ENCODE measurements around the gene SFMBT2. TPM values are rescaled to one million over a fixed set of nuclear protein-coding genes. Genes with fewer than 3 reads are reported as not detected.

The SFMBT2 gene
- total and polyA plus RNA-seq, 2 of the 13 experiments (the other 11 are each of a cell fraction or from before 2014, with no cell fraction given) = 0.01 to 0.02 TPM

DNA sequence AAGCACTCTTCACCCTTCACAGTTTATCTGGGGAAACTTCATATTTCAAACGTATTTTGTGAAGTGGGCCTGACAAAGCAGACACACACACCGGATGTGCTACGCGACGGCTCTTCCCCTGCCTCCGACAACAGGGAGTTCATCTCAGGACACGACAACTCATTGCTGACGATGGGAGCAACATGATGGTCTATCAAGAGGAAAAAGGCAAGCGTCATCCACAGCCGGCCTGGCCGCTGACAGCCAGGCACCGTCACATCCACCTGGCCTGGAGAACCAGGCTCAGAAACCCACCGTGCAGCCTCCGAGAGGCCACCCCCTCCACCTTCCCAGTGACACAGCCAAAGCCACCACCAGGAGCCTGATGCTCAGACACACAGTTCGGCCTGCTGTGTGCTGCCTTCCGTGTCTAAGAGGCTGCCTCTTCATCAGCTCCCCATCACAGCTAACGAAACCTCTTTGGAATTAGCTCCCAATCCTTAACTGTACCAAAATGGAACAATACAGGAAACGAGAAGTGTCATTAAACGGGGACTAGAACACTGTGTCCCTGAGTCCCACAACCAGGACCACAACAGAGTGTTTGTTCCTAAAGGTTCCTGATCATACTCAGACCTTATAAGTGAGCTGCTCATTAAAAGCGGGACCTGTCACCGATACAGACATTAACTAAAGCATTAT, 76.7 kb downstream of the SFMBT2 start (continued):
- TF ChIP-seq ZNF737 (CRISPR knock-in tag; IDR thresholded peaks at IDR 0.05; ENCODE audit: borderline replicate concordance) (no peak), SSRP1 (CRISPR knock-in tag; IDR thresholded peaks at IDR 0.05) (no peak), ZNF562 (CRISPR knock-in tag; IDR thresholded peaks at IDR 0.05; ENCODE audit: borderline replicate concordance) (no peak), ZNF720 (CRISPR knock-in tag; IDR thresholded peaks at IDR 0.05) (no peak), ZFP41 (CRISPR knock-in tag; IDR thresholded peaks at IDR 0.05; ENCODE audit: borderline replicate concordance) (no peak)
- TF ChIP-seq, protein P1, sequence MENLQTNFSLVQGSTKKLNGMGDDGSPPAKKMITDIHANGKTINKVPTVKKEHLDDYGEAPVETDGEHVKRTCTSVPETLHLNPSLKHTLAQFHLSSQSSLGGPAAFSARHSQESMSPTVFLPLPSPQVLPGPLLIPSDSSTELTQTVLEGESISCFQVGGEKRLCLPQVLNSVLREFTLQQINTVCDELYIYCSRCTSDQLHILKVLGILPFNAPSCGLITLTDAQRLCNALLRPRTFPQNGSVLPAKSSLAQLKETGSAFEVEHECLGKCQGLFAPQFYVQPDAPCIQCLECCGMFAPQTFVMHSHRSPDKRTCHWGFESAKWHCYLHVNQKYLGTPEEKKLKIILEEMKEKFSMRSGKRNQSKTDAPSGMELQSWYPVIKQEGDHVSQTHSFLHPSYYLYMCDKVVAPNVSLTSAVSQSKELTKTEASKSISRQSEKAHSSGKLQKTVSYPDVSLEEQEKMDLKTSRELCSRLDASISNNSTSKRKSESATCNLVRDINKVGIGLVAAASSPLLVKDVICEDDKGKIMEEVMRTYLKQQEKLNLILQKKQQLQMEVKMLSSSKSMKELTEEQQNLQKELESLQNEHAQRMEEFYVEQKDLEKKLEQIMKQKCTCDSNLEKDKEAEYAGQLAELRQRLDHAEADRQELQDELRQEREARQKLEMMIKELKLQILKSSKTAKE (CRISPR knock-in tag; IDR thresholded peaks at IDR 0.05; ENCODE audit: borderline replicate concordance) = no peak

DNA sequence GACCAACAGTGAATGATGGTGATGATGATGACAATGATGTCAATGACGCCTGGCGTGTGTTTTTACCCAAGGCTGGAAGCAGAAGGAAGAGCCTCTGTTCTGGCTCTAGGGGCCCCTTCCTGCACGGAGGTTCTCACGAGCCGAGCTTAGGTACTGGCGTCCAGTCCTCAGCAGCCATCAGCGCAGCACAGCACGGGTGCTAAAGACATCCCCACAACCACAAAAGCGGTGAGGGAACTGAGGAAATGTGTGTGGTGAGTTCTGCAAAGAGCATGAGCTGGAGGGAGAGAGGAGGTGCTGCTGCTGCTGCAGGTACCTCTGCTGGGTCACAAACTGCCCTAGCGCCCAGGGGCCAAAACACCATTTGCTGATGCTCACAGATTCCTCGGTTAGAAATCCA, 81.6 kb downstream of the SFMBT2 start:
- ChIA-PET POLR2A (no interaction called here), CTCF (ENCODE audit: low intra/inter-chr PET ratio, low total read pairs) (no interaction called here)
- Histone ChIP-seq H3K79me2 (ENCODE audit: insufficient read depth, low read length) (no peaks in the 10 kb centered on the region), H3K9ac (ENCODE audit: insufficient read depth, low read depth, low read length) (no peak overlapping the region), H3K4me1 (ENCODE audit: insufficient read depth, low read length) (no peaks in the 10 kb centered on the region), H3K4me2 (ENCODE audit: low read depth, low read length) (no peak overlapping the region), H4K20me1 (ENCODE audit: insufficient read depth, low read length) (no peaks in the 10 kb centered on the region), H3K27ac (ENCODE audit: extremely low read length, insufficient read depth, low read length) (no peak overlapping the region), H2AFZ (ENCODE audit: low read length) (no peak overlapping the region), H3K27me3 (ENCODE audit: control insufficient read depth in 1 of 2, insufficient read depth in 2 of 2, low read length in 2 of 2) (peaks cover 0 to 20% of the 10 kb centered on the region in 2 experiments; a peak in 2 of 5 replicates), H3K9me3 (ENCODE audit: low read length) (no peaks in the 10 kb centered on the region), H3K36me3 (replicated peaks in 1 of 2; ENCODE audit: control insufficient read depth in 1 of 2, insufficient read depth in 2 of 2, low read length in 2 of 2) (no peaks in the 10 kb centered on the region), H3K4me3 (replicated peaks in 1 of 3; ENCODE audit: insufficient read depth in 1 of 3, low read depth in 2 of 3, low read length in 3 of 3) (no peak overlapping the region)
- FAIRE-seq (no peak), DNase-seq (ENCODE audit: low spot score) (no peak), ATAC-seq (no peak)
- intact Hi-C loops (cut with micrococcal nuclease; ENCODE audit: unreplicated experiment) (no loop called here), in situ Hi-C loops (cut with HindIII; ENCODE audit: extremely low pct_ligation_motif_present, low pct_unique_long_range_greater_than_20kb) (no loop called here)
- WGBS (ENCODE audit: low lambda C conversion rate) = 20% methylated on average over 11 of the region's 11 CpGs
- BruUV-seq (replicated peaks) = no TSS peak
- no peak for TF ChIP-seq NFYC (CRISPR knock-in tag; IDR thresholded peaks at IDR 0.05)
- no peak for TF ChIP-seq MAF1 (CRISPR knock-in tag; IDR thresholded peaks at IDR 0.05; ENCODE audit: borderline replicate concordance)

Data from HepG2 (cell line).